ENCODE results near the gene GATA2. TPM values are rescaled to one million over a fixed set of nuclear protein-coding genes. Genes with fewer than 3 reads are reported as not detected.

The GATA2 gene
- total RNA-seq, 3 donors from 2014 or later (not counting 1 experiment from before 2014, with no cell fraction given) = 0.92 to 225 (median 8.4) TPM

DNA sequence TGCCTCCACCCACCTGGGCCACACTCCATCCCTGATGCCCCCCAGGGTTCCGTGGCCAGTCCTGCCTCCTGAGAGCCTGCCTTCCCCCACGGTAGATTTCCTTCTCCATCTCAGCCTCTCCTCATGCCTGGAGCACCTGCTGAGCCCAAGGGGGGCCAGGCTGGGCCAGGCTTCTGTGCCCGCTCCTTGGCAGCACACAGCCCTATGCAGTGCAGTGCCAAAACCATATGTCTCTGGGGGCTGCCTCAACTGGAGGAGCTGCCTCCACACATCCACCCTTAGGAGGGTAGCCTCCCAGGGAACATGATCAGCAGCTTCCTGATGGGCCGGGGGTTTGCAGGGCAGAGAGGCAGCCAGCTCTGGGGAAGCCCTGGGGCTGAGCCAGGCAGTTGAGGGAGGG is 24.6 kb upstream of the GATA2 start:
- peaks cover 0 to 4% of the 10 kb centered on the region in 2 donors for H3K9me3 Mint-ChIP-seq
- 70% methylated on average over 4 of the region's 4 CpGs for WGBS (ENCODE audit: insufficient coverage)
- TF ChIP-seq, protein P1, sequence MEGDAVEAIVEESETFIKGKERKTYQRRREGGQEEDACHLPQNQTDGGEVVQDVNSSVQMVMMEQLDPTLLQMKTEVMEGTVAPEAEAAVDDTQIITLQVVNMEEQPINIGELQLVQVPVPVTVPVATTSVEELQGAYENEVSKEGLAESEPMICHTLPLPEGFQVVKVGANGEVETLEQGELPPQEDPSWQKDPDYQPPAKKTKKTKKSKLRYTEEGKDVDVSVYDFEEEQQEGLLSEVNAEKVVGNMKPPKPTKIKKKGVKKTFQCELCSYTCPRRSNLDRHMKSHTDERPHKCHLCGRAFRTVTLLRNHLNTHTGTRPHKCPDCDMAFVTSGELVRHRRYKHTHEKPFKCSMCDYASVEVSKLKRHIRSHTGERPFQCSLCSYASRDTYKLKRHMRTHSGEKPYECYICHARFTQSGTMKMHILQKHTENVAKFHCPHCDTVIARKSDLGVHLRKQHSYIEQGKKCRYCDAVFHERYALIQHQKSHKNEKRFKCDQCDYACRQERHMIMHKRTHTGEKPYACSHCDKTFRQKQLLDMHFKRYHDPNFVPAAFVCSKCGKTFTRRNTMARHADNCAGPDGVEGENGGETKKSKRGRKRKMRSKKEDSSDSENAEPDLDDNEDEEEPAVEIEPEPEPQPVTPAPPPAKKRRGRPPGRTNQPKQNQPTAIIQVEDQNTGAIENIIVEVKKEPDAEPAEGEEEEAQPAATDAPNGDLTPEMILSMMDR (IDR thresholded peaks at IDR 0.05) = no peak
- ATAC-seq = no peak
- intact Hi-C loops (cut with micrococcal nuclease) = no loop called here
- H3K4me3 ChIP-seq (ENCODE audit: low read length) = no peak overlapping the region
- H3K36me3 Mint-ChIP-seq = peaks cover 5% of the 10 kb centered on the region
- no peak overlapping the region for H3K27ac Mint-ChIP-seq
- peaks cover 2% of the 10 kb centered on the region for H3K27me3 ChIP-seq (ENCODE audit: control insufficient read depth, insufficient read depth, low read length)
- H3K27me3 Mint-ChIP-seq (ENCODE audit: low read depth in 2 of 2) = peaks cover 12 to 52% of the 10 kb centered on the region in 2 donors
- H3K4me1 Mint-ChIP-seq = no peaks in the 10 kb centered on the region
- no peak overlapping the region for H3K4me3 Mint-ChIP-seq
- DNase-seq = no peak
- H3K36me3 ChIP-seq (ENCODE audit: control insufficient read depth, insufficient read depth, low read length) = no peaks in the 10 kb centered on the region
- no peaks in the 10 kb centered on the region for H3K9me3 ChIP-seq (ENCODE audit: control insufficient read depth, insufficient read depth, low read length)
- H3K4me1 ChIP-seq (ENCODE audit: control insufficient read depth, insufficient read depth, low read length) = no peaks in the 10 kb centered on the region
- no peak overlapping the region for H3K27ac ChIP-seq (ENCODE audit: low read length)

DNA sequence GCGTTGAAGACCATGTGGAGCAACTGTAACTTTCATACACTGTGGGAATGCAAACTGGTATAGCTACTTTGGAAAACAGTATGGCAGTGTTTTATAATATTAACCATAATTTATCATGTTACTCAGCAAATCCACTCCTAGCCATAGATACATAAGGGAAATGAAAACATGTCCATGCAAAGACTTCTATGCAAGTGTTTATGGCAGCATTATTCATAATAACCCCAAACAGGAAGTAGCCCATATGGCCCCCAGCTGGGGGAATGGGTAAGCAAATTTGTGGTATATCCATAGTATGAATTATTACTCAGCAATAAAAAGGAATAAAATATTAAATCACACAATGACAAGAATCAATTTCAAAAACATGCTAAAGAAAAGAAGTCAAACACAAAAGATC is 23.0 kb upstream of the GATA2 start:
- H3K9me3 Mint-ChIP-seq = peaks cover 0 to 4% of the 10 kb centered on the region in 2 donors
- H3K4me3 ChIP-seq (ENCODE audit: low read length) = no peak overlapping the region
- WGBS (ENCODE audit: insufficient coverage) = 100% methylated on average over 1 of the region's 1 CpG

DNA sequence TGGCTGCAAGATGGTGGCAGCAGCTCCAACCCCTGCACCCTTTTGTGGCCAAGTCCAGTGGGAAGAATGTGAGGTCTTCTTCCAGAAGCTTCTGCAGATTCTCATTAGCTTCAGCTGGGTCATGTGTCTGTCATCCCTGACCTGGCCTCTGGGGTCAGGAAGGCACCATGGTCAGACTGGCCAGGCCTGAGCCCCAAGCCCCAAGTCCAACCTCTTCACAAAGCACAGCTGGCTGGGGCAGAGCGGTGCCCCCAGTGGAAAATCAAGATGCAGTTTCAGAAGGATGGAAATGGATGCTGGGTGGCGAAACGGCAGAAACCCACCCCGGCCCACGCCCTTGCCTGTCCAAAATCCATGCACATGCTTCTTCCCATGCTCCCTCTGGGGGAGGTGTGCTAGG is 15.9 kb upstream of the GATA2 start:
- Mint-ChIP-seq H3K9me3 (no peaks in the 10 kb centered on the region), H3K4me1 (no peaks in the 10 kb centered on the region), H3K4me3 (no peak overlapping the region), H3K36me3 (no peaks in the 10 kb centered on the region), H3K27ac (no peak overlapping the region), H3K27me3 (ENCODE audit: low read depth in 2 of 2) (peaks cover 9 to 39% of the 10 kb centered on the region in 2 donors)
- Histone ChIP-seq H3K27me3 (ENCODE audit: control insufficient read depth, insufficient read depth, low read length) (peaks cover 4% of the 10 kb centered on the region), H3K4me3 (ENCODE audit: low read length) (no peak overlapping the region), H3K9me3 (ENCODE audit: control insufficient read depth, insufficient read depth, low read length) (no peaks in the 10 kb centered on the region), H3K36me3 (ENCODE audit: control insufficient read depth, insufficient read depth, low read length) (no peaks in the 10 kb centered on the region), H3K4me1 (ENCODE audit: control insufficient read depth, insufficient read depth, low read length) (no peaks in the 10 kb centered on the region), H3K27ac (ENCODE audit: low read length) (no peak overlapping the region)
- DNase-seq (no peak), ATAC-seq (no peak)
- TF ChIP-seq, protein P1 (IDR thresholded peaks at IDR 0.05) = no peak
- intact Hi-C loops (cut with micrococcal nuclease) = no loop called here
- 91% methylated on average over 5 of the region's 5 CpGs for WGBS (ENCODE audit: insufficient coverage)

More for the DNA sequence above, 23.0 kb upstream of the GATA2 start:
- Histone ChIP-seq H3K9me3 (ENCODE audit: control insufficient read depth, insufficient read depth, low read length) (no peaks in the 10 kb centered on the region), H3K4me1 (ENCODE audit: control insufficient read depth, insufficient read depth, low read length) (no peaks in the 10 kb centered on the region), H3K27ac (ENCODE audit: low read length) (no peak overlapping the region), H3K36me3 (ENCODE audit: control insufficient read depth, insufficient read depth, low read length) (no peaks in the 10 kb centered on the region), H3K27me3 (ENCODE audit: control insufficient read depth, insufficient read depth, low read length) (peaks cover 2% of the 10 kb centered on the region)
- Mint-ChIP-seq H3K36me3 (peaks cover 5% of the 10 kb centered on the region), H3K4me1 (no peaks in the 10 kb centered on the region), H3K4me3 (no peak overlapping the region), H3K27me3 (ENCODE audit: low read depth in 2 of 2) (peaks cover 6 to 59% of the 10 kb centered on the region in 2 donors), H3K27ac (no peak overlapping the region)
- DNase-seq (no peak), ATAC-seq (no peak)
- TF ChIP-seq, protein P1 (IDR thresholded peaks at IDR 0.05) = no peak
- intact Hi-C loops (cut with micrococcal nuclease) = no loop called here

DNA sequence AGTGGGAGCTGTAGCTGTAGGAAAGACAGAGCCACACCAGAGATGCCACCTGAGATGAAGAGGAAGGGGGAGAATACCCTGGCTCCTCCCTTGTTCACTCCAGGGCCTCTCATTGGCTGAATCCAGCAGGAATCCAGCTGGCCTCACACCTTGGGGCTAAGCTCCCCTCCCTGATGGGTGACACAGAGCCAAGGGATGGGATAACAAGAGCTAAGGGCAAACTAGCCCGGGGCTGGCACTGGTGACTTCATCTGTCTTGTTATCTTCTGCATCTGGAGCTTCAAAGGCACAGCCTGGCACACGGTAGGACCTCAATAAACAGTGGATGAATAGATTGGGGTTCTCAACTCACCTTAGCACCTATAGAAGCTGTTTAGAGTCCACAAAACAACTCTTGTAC is 13.8 kb upstream of the GATA2 start:
- H3K36me3 Mint-ChIP-seq = no peaks in the 10 kb centered on the region
- Histone ChIP-seq H3K27me3 (ENCODE audit: control insufficient read depth, insufficient read depth, low read length) (peaks cover 4% of the 10 kb centered on the region), H3K36me3 (ENCODE audit: control insufficient read depth, insufficient read depth, low read length) (no peaks in the 10 kb centered on the region), H3K4me1 (ENCODE audit: control insufficient read depth, insufficient read depth, low read length) (no peaks in the 10 kb centered on the region), H3K27ac (ENCODE audit: low read length) (no peak overlapping the region), H3K4me3 (ENCODE audit: low read length) (no peak overlapping the region), H3K9me3 (ENCODE audit: control insufficient read depth, insufficient read depth, low read length) (no peaks in the 10 kb centered on the region)
- 79% methylated on average over 2 of the region's 2 CpGs for WGBS (ENCODE audit: insufficient coverage)
- H3K27ac Mint-ChIP-seq = no peak overlapping the region
- DNase-seq (no peak), ATAC-seq (no peak)
- intact Hi-C loops (cut with micrococcal nuclease) = no loop called here
- TF ChIP-seq, protein P1 (IDR thresholded peaks at IDR 0.05) = no peak
- peaks cover 16 to 42% of the 10 kb centered on the region in 2 donors for H3K27me3 Mint-ChIP-seq (ENCODE audit: low read depth in 2 of 2)
- no peak overlapping the region for H3K4me3 Mint-ChIP-seq
- H3K9me3 Mint-ChIP-seq = no peaks in the 10 kb centered on the region
- H3K4me1 Mint-ChIP-seq = no peaks in the 10 kb centered on the region
